ENCODE results near the gene ERP27.

Gene ERP27

GRCh38 chr12:14958361-14959125, 20.2 kb upstream of the ERP27 start:
- TF ChIP-seq CTCF (IDR thresholded peaks at IDR 0.05; ENCODE audit: extremely low read depth, insufficient read depth, missing control alignments) = no peak
- no peak for DNase-seq (ENCODE audit: low spot score)
- in situ Hi-C loops (cut with MboI; ENCODE audit: low pct_unique_long_range_greater_than_20kb, low sequenced_read_pairs, unreplicated experiment) = no loop called here

- no peak for DNase-seq (ENCODE audit: low spot score)
- in situ Hi-C loops (cut with MboI; ENCODE audit: low pct_unique_long_range_greater_than_20kb, low sequenced_read_pairs, unreplicated experiment) = no loop called here
- no peak for TF ChIP-seq CTCF (IDR thresholded peaks at IDR 0.05; ENCODE audit: extremely low read depth, insufficient read depth, missing control alignments)
Measured at GRCh38 chr12:14957551-14958168, 19.3 kb upstream of the ERP27 start.

- TF ChIP-seq CTCF (IDR thresholded peaks at IDR 0.05; ENCODE audit: extremely low read depth, insufficient read depth, missing control alignments) = no peak
- in situ Hi-C loops (cut with MboI; ENCODE audit: low pct_unique_long_range_greater_than_20kb, low sequenced_read_pairs, unreplicated experiment) = no loop called here
- DNase-seq (ENCODE audit: low spot score) = no peak
Measured at GRCh38 chr12:14956905-14957304, 18.6 kb upstream of the ERP27 start.

- in situ Hi-C loops (cut with MboI; ENCODE audit: low pct_unique_long_range_greater_than_20kb, low sequenced_read_pairs, unreplicated experiment) = no loop called here
- TF ChIP-seq CTCF (IDR thresholded peaks at IDR 0.05; ENCODE audit: extremely low read depth, insufficient read depth, missing control alignments) = no peak
- peak; percentile 13 for DNase-seq (ENCODE audit: low spot score)
Measured at GRCh38 chr12:14956024-14956891, 17.9 kb upstream of the ERP27 start.

- no peak for TF ChIP-seq CTCF (IDR thresholded peaks at IDR 0.05; ENCODE audit: extremely low read depth, insufficient read depth, missing control alignments)
- DNase-seq (ENCODE audit: low spot score) = no peak
- in situ Hi-C loops (cut with MboI; ENCODE audit: low pct_unique_long_range_greater_than_20kb, low sequenced_read_pairs, unreplicated experiment) = no loop called here
Measured at GRCh38 chr12:14954269-14954668, 15.9 kb upstream of the ERP27 start.

GRCh38 chr12:14953752-14954151, 15.4 kb upstream of the ERP27 start:
- in situ Hi-C loops (cut with MboI; ENCODE audit: low pct_unique_long_range_greater_than_20kb, low sequenced_read_pairs, unreplicated experiment) = no loop called here
- DNase-seq (ENCODE audit: low spot score) = no peak
- TF ChIP-seq CTCF (IDR thresholded peaks at IDR 0.05; ENCODE audit: extremely low read depth, insufficient read depth, missing control alignments) = no peak
